ENCODE measurements around the gene NHERF1.

DNA sequence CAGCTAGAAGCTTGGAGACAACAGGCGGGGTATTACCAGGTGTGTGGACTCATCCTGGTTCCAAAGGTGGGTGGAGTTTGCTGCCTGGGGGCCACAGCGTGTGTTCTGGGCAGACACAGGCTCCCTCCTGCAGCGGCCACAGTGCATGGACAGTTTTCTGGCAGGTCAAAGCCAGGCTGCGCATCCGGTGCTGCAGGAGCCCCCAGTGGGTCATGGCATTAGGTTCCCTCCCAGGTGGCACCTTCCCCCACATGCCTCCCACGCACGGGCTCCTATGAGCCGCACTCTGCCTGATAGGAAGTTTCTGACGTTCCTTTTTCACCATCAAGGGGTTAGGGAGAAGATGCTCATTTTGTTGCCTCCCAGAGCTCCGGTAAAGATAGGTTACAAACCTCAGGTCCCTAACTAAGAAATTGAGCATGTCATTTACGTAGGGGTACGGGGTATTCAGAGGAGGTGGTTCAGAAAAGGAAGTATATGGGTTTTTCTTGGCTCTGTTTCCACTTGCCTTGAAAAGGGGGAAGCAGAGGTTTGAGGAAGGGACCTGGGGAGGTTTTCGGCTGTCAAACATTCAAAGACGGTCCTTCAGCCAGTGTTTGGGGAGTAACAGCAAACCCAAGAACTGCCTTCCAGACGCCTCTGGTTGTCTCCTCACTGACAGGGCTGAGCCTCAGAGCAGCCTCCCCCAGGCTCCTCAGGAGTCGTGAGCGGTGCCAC, 60.4 kb downstream of the NHERF1 start:
- TF ChIP-seq BHLHE40 (IDR thresholded peaks at IDR 0.05; ENCODE audit: low read length), result no peak
- TF ChIP-seq, protein P1, sequence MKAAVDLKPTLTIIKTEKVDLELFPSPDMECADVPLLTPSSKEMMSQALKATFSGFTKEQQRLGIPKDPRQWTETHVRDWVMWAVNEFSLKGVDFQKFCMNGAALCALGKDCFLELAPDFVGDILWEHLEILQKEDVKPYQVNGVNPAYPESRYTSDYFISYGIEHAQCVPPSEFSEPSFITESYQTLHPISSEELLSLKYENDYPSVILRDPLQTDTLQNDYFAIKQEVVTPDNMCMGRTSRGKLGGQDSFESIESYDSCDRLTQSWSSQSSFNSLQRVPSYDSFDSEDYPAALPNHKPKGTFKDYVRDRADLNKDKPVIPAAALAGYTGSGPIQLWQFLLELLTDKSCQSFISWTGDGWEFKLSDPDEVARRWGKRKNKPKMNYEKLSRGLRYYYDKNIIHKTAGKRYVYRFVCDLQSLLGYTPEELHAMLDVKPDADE (conservative IDR thresholded peaks at IDR 0.05; ENCODE audit: control insufficient read depth, low read depth, low read length), result no peak
- no peak for TF ChIP-seq ZNF253 (CRISPR knock-in tag; conservative IDR thresholded peaks at IDR 0.05)
- no peak for TF ChIP-seq YY1 (IDR thresholded peaks at IDR 0.05; ENCODE audit: borderline replicate concordance in 1 of 3, control insufficient read depth in 1 of 3, extremely low read depth in 1 of 3, insufficient read depth in 3 of 3, insufficient read length in 1 of 3, insufficient replicate concordance in 2 of 3, low read depth in 1 of 3, low read length in 2 of 3)
- TF ChIP-seq, protein P2, sequence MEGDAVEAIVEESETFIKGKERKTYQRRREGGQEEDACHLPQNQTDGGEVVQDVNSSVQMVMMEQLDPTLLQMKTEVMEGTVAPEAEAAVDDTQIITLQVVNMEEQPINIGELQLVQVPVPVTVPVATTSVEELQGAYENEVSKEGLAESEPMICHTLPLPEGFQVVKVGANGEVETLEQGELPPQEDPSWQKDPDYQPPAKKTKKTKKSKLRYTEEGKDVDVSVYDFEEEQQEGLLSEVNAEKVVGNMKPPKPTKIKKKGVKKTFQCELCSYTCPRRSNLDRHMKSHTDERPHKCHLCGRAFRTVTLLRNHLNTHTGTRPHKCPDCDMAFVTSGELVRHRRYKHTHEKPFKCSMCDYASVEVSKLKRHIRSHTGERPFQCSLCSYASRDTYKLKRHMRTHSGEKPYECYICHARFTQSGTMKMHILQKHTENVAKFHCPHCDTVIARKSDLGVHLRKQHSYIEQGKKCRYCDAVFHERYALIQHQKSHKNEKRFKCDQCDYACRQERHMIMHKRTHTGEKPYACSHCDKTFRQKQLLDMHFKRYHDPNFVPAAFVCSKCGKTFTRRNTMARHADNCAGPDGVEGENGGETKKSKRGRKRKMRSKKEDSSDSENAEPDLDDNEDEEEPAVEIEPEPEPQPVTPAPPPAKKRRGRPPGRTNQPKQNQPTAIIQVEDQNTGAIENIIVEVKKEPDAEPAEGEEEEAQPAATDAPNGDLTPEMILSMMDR (IDR thresholded peaks at IDR 0.05 in 2 of 3, conservative IDR thresholded peaks at IDR 0.05 in 1 of 3; ENCODE audit: insufficient read depth in 2 of 3, low read depth in 1 of 3, low read length in 3 of 3), result no peak
- TF ChIP-seq ZKSCAN8 (CRISPR knock-in tag; IDR thresholded peaks at IDR 0.05), result no peak
- TF ChIP-seq RBM39 (optimal IDR thresholded peaks at IDR 0.05; ENCODE audit: low read depth, low read length), result no peak
- no peak for TF ChIP-seq ZNF133 (CRISPR knock-in tag; IDR thresholded peaks at IDR 0.05)
- no peak for TF ChIP-seq HDAC1 (IDR thresholded peaks at IDR 0.05)
